ENCODE measurements around the gene RPL21.
"Not testable (repeated sequence)": the region's sequence is repeated elsewhere in the genome, so short reads cannot be mapped to it uniquely, and the experiment has no call there.

Gene RPL21

DNA sequence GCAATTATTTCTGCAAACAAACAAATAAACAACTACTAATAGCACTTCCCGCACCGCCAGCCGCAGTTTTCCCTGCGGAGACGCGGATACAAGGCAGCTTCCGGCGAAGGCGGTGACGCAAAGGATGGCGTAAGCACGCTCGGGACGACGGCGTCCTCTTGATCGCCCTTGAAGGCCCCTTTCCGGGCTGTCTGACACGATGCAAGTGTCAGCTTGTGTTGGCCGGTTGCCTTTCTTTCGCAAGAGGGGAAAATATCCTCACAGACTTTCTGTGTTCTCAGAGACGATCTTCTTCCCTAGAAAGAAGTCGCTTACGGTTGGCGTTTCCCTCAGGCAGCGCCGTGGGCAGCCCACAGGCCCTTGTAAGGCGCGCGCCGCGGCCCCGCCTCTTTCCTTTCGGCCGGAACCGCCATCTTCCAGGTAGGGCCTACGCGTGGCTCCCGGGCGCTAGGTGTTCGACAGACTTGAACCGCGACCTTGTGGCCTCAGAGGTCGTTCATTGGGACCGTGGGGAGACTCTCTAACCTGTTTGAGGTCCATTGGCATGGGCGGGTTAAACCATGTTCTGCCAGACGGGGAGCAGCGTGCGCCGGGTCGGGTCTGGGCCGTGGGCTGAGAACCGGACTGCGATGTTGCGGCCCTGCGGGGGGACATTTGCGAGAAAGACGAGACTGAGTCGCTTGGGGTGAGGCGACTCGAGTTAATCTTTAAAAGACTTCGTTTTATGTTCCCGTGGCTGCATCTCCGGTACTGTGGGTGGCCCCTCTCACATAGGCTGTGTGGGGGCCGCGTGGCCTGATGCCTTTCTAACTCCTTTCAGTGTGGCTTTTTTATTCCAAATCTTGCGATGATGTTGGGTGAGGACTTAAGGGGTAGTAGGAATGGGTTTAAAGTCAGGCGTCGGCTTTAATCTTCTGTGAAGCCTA, at the start of gene RPL21:
Gene RPL21 (plus strand): TSS at position 393 of the 926 bp plus-strand sequence. CDS start 2,219 bp downstream, outside the sequence.
- in situ Hi-C loops (cut with HindIII; ENCODE audit: low sequenced_read_pairs), result no loop called here

DNA sequence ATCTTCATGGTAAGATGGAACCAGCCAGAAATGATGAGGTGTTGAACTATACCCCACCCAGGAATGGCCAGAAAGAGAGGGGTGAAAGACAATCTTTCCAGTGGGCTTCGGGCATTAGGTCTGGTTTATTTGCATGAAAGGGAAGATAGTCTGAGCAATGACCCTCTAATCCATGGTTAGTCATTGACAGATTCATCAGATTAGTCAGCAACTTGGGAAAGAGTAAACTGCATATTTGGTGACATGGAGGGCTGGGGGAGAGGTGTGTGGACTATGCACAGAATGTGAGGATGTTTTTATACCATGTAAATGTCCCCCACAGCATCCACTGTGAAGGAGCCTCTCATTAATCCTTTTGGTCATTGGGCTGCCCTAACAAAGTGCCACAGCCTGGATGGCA, 49.7 kb upstream of the RPL21 start:
- in situ Hi-C loops (cut with HindIII; ENCODE audit: low sequenced_read_pairs), result no loop called here

DNA sequence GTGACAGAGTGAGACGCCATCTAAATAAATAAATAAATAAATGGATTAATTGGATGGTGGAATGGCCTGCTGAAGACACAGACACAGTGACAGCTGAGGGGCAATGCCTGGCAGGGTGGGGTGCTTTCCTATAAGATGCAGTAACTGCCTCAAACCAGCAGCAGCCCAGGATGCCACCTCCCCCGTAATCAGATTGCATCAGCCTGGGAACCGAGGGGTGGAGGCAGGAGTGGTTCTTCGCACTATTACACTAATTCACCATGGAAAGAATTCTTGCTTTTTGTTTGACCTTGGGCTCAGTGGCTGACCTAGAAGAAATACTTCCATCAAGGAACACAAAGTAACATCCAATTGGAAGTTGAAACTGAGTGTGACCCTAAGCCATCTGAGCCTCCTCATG, 48.2 kb upstream of the RPL21 start:
- in situ Hi-C loops (cut with HindIII; ENCODE audit: low sequenced_read_pairs), result no loop called here

DNA sequence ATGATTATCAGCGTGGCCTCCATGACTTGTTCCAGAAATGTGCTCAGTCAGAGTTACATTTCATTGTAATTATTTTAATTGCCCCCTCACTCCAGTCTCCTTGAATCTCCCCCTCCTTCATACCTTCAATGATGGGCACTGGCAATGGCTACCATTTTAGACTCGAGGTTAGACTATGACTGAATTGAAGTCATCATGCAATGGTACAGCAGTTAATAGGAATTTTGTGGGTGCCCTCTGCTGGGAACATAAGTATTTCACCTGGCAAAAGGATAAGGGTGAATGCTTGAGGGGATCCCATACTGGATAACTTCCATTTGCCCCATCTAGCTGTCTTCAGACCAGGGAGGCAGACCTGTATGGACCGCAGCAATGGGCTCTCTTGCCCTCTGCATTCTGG, 47.5 kb upstream of the RPL21 start:
- in situ Hi-C loops (cut with HindIII; ENCODE audit: low sequenced_read_pairs), result no loop called here

DNA sequence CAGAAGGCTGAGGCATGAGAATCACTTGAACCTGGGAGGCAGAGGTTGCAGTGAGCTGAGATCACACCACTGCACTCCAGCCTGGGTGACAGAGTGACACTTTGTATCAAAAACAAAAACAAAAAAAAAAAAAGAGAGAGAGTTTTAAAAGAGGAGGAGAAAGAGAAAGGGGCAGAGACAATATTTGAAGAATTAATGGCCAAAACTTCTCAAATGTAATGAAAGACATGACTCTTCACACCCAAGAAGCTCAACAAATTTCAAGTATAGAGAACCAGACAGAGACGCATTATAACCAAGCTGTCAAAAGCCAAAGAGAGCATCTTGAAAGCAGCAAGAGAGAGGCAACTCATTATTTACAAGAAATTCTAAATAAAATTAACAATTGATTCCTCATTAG, 42.8 kb upstream of the RPL21 start:
- in situ Hi-C loops (cut with HindIII; ENCODE audit: low sequenced_read_pairs), result no loop called here

DNA sequence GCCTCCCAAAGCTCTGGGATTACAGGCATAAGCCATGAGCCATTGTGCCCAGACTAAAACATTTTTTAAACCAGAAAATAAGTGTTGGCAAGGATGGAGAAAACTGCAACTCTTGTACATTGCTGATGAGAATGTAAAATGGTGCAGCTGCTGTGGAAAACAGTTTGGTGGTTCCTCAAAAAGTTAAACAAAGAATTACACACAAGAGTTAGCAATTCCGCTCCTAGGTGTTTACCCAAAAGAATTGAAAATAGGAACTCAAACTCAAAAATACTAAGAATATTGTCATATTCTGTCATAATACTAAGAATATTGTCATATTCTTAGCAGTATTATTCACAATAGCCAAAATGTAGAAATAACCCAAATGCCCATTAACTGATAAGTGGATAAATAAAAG, 40.1 kb upstream of the RPL21 start:
- in situ Hi-C loops (cut with HindIII; ENCODE audit: low sequenced_read_pairs), result no loop called here

DNA sequence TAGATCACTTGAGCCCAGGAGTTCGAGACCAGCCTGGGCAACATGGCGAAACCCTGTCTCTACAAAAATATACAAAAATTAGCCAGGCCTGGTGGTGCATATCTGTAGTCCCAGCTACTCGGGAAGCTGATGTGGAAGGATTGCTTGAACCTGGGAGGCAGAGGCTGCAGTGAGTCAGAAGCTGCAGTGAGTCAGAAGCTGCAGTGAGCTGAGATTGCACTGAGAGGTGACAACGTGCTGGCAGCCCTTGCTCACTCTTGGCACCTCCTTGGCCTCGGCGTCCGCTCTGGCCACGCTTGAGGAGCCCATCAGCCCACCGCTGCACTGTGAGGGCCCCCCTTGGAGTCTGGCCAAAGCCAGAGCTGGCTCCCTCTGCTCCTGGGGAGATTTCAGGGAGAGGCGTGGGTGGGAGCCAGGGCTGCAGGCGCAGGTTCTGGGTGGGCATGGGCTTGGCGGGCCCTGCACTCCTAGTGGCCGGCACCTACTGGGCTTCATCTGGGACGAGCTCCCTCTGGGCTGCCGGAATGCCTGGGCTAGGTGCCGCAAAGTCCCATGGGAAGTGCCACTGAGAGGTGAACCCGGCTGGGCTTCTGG, 39.5 kb upstream of the RPL21 start:
- in situ Hi-C loops (cut with HindIII; ENCODE audit: low sequenced_read_pairs), result no loop called here

DNA sequence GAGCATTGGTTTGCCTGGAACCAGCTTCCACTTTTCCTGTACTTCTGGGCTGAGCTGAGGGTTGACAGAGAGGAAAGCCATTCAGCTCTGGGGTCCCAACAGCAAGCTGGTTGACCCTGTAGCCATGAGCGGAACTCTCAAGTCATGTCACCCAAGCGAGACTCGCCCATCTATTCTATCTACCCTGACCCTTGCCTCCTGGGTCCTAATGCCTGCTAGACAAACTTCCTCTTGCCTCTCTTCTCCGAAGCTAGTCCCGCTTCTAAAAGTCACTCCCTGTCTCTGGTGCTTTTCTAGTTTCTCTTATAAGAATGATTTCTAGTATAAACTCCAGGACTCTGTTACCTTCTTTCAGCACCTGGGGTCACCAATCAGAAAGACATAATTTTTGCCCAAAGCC, 38.0 kb upstream of the RPL21 start:
- in situ Hi-C loops (cut with HindIII; ENCODE audit: low sequenced_read_pairs), result not testable (repeated sequence)

DNA sequence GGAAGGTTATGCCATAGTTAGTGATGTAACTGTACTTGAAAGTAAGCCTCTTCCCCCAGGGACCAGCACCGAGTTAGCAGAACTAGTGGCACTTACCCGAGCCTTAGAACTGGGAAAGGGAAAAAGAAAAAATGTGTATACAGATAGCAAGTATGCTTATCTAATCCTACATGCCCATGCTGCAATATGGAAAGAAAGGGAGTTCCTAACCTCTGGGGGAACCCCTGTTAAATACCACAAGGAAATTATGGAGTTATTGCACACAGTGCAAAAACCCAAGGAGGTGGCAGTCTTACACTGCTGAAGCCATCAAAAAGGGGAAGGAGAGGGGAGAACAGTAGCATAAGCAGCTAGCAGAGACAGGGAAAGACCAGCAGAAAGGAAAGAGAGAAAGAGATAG, 33.6 kb upstream of the RPL21 start:
- in situ Hi-C loops (cut with HindIII; ENCODE audit: low sequenced_read_pairs), result not testable (repeated sequence)

DNA sequence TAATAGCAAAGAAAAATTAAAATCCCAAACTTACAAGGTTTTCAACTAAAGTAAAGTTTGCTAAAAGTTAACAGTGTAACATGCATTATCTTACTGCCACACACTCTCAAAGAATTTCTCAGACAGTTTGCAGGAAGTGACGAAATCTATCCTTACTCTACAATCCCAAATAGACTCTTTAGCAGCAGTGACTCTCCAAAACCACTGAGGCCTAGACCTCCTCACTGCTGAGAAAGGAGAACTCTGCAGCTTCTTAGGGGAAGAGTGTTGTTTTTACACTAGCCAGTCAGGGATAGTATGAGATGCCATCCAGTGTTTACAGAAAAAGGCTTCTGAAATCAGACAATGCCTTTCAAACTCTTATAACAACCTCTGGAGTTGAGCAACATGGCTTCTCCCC, 32.5 kb upstream of the RPL21 start:
- in situ Hi-C loops (cut with HindIII; ENCODE audit: low sequenced_read_pairs), result not testable (repeated sequence)

DNA sequence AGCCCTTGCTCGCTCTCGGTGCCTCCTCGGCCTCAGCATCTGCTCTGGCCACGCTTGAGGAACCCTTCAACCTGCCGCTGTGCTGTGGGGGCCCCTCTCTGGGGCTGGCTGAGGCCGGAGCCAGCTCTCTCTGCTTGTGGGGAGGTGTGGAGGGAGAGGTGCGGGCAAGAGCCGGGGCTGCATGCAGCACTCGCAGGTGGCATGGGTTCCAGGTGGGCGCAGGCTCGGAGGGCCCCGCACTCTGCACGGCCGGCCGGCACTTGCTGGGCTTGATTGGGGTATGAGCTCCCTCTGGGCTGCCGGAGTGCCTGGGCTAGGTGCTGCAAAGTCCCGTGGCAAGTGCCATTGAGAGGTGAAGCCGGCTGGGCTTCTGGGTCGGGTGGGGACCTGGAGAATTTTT, 31.7 kb upstream of the RPL21 start:
- in situ Hi-C loops (cut with HindIII; ENCODE audit: low sequenced_read_pairs), result no loop called here

DNA sequence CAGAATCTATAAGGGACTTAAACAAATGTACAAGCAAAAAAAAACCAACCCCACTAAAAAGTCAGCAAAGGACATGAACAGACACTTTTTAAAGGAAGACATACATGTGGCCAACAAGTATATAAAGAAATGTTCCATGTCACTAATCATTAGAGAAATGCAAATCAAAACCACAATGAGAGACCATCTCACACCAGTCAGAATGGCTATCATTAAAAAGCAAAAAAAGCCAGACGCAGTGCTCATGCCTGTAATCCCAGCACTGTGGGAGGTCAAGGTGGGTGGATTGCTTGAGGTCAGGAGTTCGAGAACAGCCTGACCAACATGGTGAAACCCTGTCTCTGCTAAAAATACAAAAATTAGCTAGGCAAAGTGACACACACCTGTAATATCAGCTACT, 29.3 kb upstream of the RPL21 start:
- in situ Hi-C loops (cut with HindIII; ENCODE audit: low sequenced_read_pairs), result not testable (repeated sequence)

DNA sequence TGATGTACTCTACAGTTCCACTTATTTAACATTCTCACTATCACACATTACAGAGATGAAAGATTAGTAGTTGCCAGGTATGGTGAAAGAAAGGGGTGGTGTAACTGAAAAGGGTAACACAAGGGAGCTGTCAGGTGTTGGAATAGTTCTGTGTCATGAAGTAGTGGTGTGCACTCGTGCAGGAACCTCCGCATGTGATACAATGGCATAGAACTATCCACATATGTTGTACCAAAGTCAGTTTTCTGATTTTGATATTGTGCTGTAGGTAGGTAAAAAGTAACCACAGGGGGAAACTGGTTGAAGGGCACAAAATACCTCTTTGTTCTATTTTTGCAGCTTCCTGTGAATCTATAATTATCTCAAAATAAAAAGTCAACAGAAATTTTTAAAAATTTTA, 24.4 kb upstream of the RPL21 start:
- in situ Hi-C loops (cut with HindIII; ENCODE audit: low sequenced_read_pairs), result no loop called here

DNA sequence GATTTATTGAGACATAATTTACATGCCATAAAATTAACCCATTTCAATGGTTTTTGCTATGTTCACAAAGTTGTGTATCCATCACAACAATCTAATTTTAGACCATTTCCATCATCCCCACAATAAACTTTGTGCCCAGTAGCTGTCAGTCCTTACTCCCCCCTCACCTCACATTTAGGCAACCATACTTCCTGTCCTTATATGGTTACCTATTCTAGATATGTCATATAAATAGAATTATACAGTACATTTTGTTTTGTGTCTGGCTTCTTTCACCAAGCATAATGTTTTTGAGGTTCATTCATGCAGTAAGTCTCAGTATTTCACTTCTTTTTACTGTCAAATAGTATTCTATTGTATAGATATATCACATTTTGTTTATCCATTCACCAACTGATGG, 23.2 kb upstream of the RPL21 start:
- in situ Hi-C loops (cut with HindIII; ENCODE audit: low sequenced_read_pairs), result no loop called here

DNA sequence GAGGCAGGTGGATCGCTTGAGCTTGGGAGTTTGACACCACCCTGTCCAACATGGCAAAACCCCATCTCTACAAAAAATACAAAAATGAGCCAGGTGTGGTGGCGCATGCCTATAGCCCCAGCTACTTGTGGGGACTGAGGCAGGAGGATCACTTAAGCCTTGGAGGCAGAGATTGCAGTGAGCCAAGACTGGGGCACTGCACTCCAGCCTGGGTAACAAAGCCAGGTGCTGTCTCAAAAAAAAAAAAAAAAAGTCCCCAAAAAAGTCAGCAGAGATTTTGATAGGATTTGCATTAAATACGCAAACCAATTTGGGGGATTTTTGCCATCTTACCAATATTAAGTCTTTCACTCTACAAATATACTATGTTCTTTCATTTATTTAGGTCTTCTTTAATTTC, 21.7 kb upstream of the RPL21 start:
- in situ Hi-C loops (cut with HindIII; ENCODE audit: low sequenced_read_pairs), result no loop called here

DNA sequence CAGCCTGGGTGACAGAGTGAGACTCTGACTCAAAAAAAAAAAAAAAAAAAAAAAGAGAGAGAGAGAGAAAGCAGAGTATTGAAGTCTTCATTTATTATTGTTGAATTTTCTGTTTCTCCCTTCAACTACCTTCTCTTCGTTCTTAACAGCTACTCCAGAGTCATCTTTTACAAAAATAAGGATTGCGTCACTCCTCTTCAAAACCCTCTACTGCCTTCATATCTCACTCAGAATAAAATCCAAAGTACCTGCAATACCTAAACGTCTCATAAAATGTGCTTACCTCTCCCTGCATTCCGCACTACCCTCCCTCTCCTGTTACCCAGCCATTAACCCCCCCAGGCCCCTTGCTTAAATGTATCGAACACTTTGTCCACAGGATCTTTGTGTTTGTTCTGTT, 17.4 kb upstream of the RPL21 start:
- in situ Hi-C loops (cut with HindIII; ENCODE audit: low sequenced_read_pairs), result no loop called here

DNA sequence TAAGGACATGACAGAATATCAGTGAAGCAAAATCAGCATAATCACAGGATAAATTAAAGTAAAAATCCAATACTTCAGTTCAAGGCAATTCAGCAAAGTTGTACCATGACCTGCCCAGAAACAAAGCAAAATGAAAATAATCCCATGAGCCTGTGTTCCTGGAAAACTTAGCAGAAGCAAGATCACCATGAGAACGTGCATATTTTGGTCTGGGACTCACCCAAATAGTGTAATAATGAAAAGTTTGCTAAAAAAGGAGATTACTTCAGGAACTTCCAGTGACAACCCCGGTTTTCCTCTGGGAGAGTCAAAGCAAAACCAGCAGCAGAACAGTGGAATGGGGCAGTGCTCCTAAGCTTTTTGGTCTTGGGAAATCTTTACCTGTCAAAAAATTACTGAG, 14.9 kb upstream of the RPL21 start:
- in situ Hi-C loops (cut with HindIII; ENCODE audit: low sequenced_read_pairs), result no loop called here

DNA sequence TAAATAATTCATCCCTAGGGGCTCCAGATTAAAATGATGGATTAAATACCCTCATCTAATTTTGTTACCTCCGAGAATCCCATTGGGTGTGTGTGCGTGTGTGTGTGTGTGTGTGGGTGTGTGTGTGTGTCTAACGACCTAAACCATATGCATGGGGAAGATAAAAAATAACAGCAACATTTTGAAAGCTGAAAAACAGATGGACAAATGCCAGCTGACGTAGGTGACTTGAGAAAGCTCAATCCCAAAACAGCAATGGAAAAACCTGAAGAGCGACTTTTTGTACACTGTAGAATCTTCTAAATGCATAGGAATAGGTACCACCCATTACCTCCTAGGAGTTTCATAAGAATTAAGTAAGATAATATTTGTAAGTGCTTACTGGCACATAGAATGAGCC, 8.7 kb upstream of the RPL21 start:
- in situ Hi-C loops (cut with HindIII; ENCODE audit: low sequenced_read_pairs), result no loop called here

DNA sequence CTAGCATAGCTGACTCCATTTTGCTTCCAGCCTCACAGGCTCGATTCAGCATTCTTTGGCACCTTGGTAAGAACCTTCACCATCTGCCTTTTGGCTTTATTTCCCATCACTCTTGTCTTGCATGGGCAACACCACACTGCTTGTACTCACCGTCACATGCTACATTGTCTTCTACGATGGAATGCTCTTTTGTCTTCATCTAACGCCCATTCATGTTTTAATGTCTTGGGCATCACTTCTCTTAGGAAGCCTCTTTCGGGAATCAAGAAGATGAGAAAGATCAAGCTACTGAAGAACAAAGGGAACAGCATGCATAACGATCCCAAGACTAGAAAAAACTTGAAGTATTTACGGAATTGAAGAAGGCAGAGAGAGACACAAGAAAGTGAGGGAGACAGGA, 5.7 kb upstream of the RPL21 start:
- in situ Hi-C loops (cut with HindIII; ENCODE audit: low sequenced_read_pairs), result no loop called here

DNA sequence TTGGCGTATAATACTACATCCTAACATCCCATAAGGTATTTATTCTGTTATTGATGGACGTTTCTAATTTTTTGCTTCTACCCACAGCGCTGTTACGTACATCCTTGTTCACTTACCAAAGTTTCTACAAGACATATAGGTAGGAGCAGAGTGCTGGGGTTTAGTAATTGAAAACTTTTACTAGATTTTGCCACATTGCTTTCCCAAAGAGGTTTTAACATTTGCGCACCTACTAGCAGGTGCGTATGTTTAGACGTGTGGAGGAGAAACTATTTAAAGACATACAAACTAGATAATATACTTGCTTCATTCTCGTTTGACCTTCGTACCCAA, 559 bp upstream of the RPL21 start:
- in situ Hi-C loops (cut with HindIII; ENCODE audit: low sequenced_read_pairs), result no loop called here

DNA sequence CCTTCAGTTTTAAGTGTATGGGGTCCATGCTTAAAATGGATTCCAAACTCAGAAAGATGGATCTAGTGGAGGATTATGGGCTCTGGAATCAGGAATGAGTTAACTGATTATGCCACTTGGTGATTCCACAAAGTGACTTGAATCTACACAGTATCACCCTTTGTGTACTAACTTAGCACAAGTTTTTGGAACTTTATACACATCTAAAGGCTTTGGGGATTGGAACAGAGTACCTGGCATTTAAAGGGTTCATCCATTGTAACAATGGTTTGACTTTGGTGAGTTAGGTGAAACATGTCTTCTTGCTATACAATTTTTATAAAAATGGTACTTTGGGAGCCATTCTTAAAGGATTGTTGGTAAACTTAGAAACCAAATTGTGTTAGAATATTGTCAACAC, 1.1 kb downstream of the RPL21 start:
- in situ Hi-C loops (cut with HindIII; ENCODE audit: low sequenced_read_pairs), result no loop called here

DNA sequence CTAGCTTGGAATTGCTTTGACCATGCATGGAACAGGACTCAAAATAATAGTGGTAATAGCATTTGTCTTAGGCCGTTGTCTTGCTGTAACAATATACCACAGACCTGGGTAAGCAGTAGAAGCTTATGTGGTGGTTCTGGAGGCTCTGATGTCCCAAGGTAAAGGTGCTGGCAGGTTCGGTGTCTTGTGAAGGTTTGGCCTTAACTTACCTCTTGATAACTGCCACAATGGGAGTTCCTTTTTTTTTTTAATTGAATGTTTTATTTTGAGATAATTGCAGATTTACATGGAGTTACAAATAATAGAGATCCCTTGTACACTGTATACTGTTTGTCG, 5.8 kb downstream of the RPL21 start:
- in situ Hi-C loops (cut with HindIII; ENCODE audit: low sequenced_read_pairs), result no loop called here

Measured in endothelial cell of hepatic sinusoid (primary cell).